HepG2 (cell line): Measurements from ENCODE around the gene C12orf42. TPM values are rescaled to one million over a fixed set of nuclear protein-coding genes. Genes with fewer than 3 reads are reported as not detected.

ENCODE experiments used
- ATAC-seq: fragments of 200-7000 bp; cut with Tn5 transposase; 3 replicates; pipeline ENCODE4 v1.9.1; 2020; ENCODE audit warnings: mild to moderate bottlenecking, moderate library complexity
- BruUV-seq: library from RNA; stranded (reverse); fragments of 400-500 nt; replicated peaks from 2 replicates; lab custom pipeline; 2021; lab: Mats Ljungman, UMichigan
- CTCF ChIA-PET: fragments of 300-600 bp; formaldehyde crosslinking; extraction: SDS; loops from one replicate; lab custom pipeline; 2021; ENCODE audit warnings: low total read pairs, inconsistent platforms, low intra/inter-chr PET ratio; lab: Yijun Ruan, JAX
- POLR2A ChIA-PET: fragments of 350-600 bp; sonication (Branson Sonifier 250); formaldehyde crosslinking; loops from one replicate; lab custom pipeline; 2020; ENCODE audit warnings: antibody characterized with exemption, inconsistent platforms; lab: Yijun Ruan, JAX
- DNase-seq: peaks from one replicate; pipeline ENCODE4 v3.0.0-alpha.2; 2015; ENCODE audit warnings: low spot score
- FAIRE-seq: peaks from 3 replicates; lab custom pipeline; 2011; peaks lifted over from hg19 to GRCh38; lab: Jason Lieb, UNC
- H2AFZ ChIP-seq: one replicate; pipeline ENCODE4 v1.6.1; 2011; ENCODE audit warnings: low read length, inconsistent platforms
- H3K27ac ChIP-seq: fragments of 300-600 bp; 3 replicates; pipeline ENCODE4 v1.8.0; 2011; ENCODE audit warnings: mixed run types, mild to moderate bottlenecking, mixed read lengths, low read length, inconsistent platforms; ENCODE audit not compliant: insufficient read depth; ENCODE audit errors: extremely low read length
- H3K27me3 ChIP-seq, 2 experiments: fragments of 200-600 bp in 1 of 2; 2 replicates in 1 of 2; 3 replicates in 1 of 2; pipeline versions ENCODE4 v1.6.0 to v1.8.0; 2011; ENCODE audit warnings: low read length in 2 of 2, mild to moderate bottlenecking in 2 of 2, moderate library complexity in 2 of 2, inconsistent platforms in 1 of 2; ENCODE audit not compliant: insufficient read depth in 2 of 2, control insufficient read depth in 1 of 2
- H3K36me3 ChIP-seq, 2 experiments: fragments of 200-600 bp in 1 of 2; replicated peaks in 1 of 2; 2 replicates in 1 of 2; 3 replicates in 1 of 2; pipeline versions ENCODE4 v1.5.1 to v1.8.0; 2011; ENCODE audit warnings: low read length in 2 of 2, inconsistent platforms in 1 of 2; ENCODE audit not compliant: insufficient read depth in 2 of 2, control insufficient read depth in 1 of 2
- H3K4me1 ChIP-seq: 2 replicates; pipeline ENCODE4 v1.5.1; 2012; ENCODE audit warnings: low read length, inconsistent platforms; ENCODE audit not compliant: insufficient read depth
- H3K4me2 ChIP-seq: 2 replicates; pipeline ENCODE4 v1.6.0; 2011; ENCODE audit warnings: low read depth, low read length, inconsistent platforms
- H3K4me3 ChIP-seq, 3 experiments: fragments of 200-600 bp in 1 of 3; sonication (generic), shearing (Covaris generic) in 1 of 3; replicated peaks in 1 of 3; 2 replicates each; pipeline ENCODE4 v1.5.1; 2011 to 2016; ENCODE audit warnings: low read length in 3 of 3, inconsistent platforms in 2 of 3, low read depth in 2 of 3, mild to moderate bottlenecking in 2 of 3, control low read depth in 1 of 3, mixed read lengths in 1 of 3; ENCODE audit not compliant: insufficient read depth in 1 of 3
- H3K79me2 ChIP-seq: one replicate; pipeline ENCODE4 v1.6.1; 2011; ENCODE audit warnings: low read length, inconsistent platforms; ENCODE audit not compliant: insufficient read depth
- H3K9ac ChIP-seq: 2 replicates; pipeline ENCODE4 v1.6.0; 2011; ENCODE audit warnings: mild to moderate bottlenecking, low read depth, low read length, inconsistent platforms; ENCODE audit not compliant: insufficient read depth
- H3K9me3 ChIP-seq: 2 replicates; pipeline ENCODE4 v1.5.1; 2012; ENCODE audit warnings: mild to moderate bottlenecking, low read length
- H4K20me1 ChIP-seq: 2 replicates; pipeline ENCODE4 v1.6.0; 2011; ENCODE audit warnings: inconsistent platforms, mild to moderate bottlenecking, low read length, moderate library complexity; ENCODE audit not compliant: insufficient read depth
- ADNP ChIP-seq: sonication (generic); formaldehyde crosslinking; IDR thresholded peaks from 2 replicates; pipeline ENCODE4 v1.4.0; 2020; ENCODE audit warnings: missing genetic modification reagents
- BCL6 ChIP-seq: IDR thresholded peaks from 2 replicates; pipeline ENCODE4 v1.6.1; 2016; ENCODE audit warnings: missing genetic modification reagents, missing compliant biosample characterization
- CEBPB ChIP-seq: IDR thresholded peaks from 2 replicates; pipeline ENCODE4 v1.6.1; 2011; ENCODE audit warnings: low read depth, low read length, improper control_type of control experiment, borderline replicate concordance
- DR1 ChIP-seq: sonication (generic); formaldehyde crosslinking; IDR thresholded peaks from 2 replicates; pipeline ENCODE4 v1.8.0; 2021; ENCODE audit warnings: mild to moderate bottlenecking, missing genetic modification reagents, inconsistent platforms
- MAX ChIP-seq: IDR thresholded peaks from 2 replicates; pipeline ENCODE4 v1.6.1; 2012; ENCODE audit warnings: inconsistent platforms
- RAD21 ChIP-seq: fragments of 450-650 bp; formaldehyde crosslinking; IDR thresholded peaks from 2 replicates; pipeline ENCODE4 v1.5.0; 2020; ENCODE audit warnings: mild to moderate bottlenecking
- RFX5 ChIP-seq: IDR thresholded peaks from 2 replicates; pipeline ENCODE4 v1.6.1; 2011; ENCODE audit warnings: low read depth, low read length, improper control_type of control experiment
- ZFP91 ChIP-seq: sonication (generic); formaldehyde crosslinking; IDR thresholded peaks from 2 replicates; pipeline ENCODE4 v1.9.0; 2022; ENCODE audit warnings: missing genetic modification reagents, mild to moderate bottlenecking, borderline replicate concordance
- ZNF383 ChIP-seq: sonication (generic); formaldehyde crosslinking; IDR thresholded peaks from 2 replicates; pipeline ENCODE4 v1.4.0; 2020; ENCODE audit warnings: missing genetic modification reagents, mild to moderate bottlenecking, borderline replicate concordance
- ZNF720 ChIP-seq: sonication (generic); formaldehyde crosslinking; IDR thresholded peaks from 2 replicates; pipeline ENCODE4 v1.4.0; 2020; ENCODE audit warnings: missing genetic modification reagents
- ZNF772 ChIP-seq: sonication (generic); formaldehyde crosslinking; IDR thresholded peaks from 2 replicates; pipeline ENCODE4 v1.5.0; 2020; ENCODE audit warnings: mild to moderate bottlenecking, missing genetic modification reagents
- WGBS: methylation state at CpG from one replicate; pipeline ENCODE4 v1.1.6; 2017; ENCODE audit warnings: low lambda C conversion rate; 5-methylcytosine and 5-hydroxymethylcytosine counted together
- in situ Hi-C: cut with HindIII; loops from 2 replicates; pipeline ENCODE4 v1.10.0; 2017; ENCODE audit warnings: low pct_unique_long_range_greater_than_20kb; ENCODE audit not compliant: extremely low pct_ligation_motif_present
- intact Hi-C: fragments of 100-400 bp; cut with micrococcal nuclease; formaldehyde crosslinking; loops from one replicate; pipeline ENCODE4 v1.10.0; 2022; ENCODE audit not compliant: unreplicated experiment
- polyA plus RNA-seq, 8 experiments: library from polyadenylated mRNA; depleted of rRNA in 3 of 8; stranded (reverse) in 7 of 8; unstranded in 1 of 8; fragments of >200 nt; fragmentation: Illumina TruSeq in 4 of 8; extraction: Trizol in 4 of 8; gene quantifications; 2 replicates each; pipeline versions ENCODE4 v1.2.1 to v1.2.3, GENCODE V29; 2011 to 2016; ENCODE audit warnings: low read depth in 4 of 8, missing spikeins in 1 of 8, mixed read lengths in 1 of 8; ENCODE audit not compliant: insufficient read depth in 1 of 8
- total RNA-seq, 5 experiments: library from RNA; depleted of rRNA; stranded (reverse); fragments of >200 nt; fragmentation: Illumina TruSeq; extraction: Trizol; gene quantifications; 2 replicates each; pipeline ENCODE4 v1.2.3, GENCODE V29; 2016; ENCODE audit warnings: low read depth in 1 of 5

C12orf42 gene
- total and polyA plus RNA-seq, 2 of the 13 experiments (the other 11 are each of a cell fraction or from before 2014, with no cell fraction given), result not detected

GRCh38 chr12:103469719-103470118 lies 26.0 kb downstream of the C12orf42 start:
- whole genome bisulfite sequencing, result 2% methylated on average over 5 of the region's 5 CpGs
- no peak for ATAC-seq
- CTCF ChIA-PET, result no interaction called here

More at GRCh38 chr12:103469719-103470118, 26.0 kb downstream of the C12orf42 start:
- FAIRE-seq (no peak), DNase-seq (no peak)
- intact Hi-C loops, result no loop called here
- no TSS peak for BruUV-seq
- TF ChIP-seq ZFP91 (CRISPR knock-in tag) (no peak), BCL6 (CRISPR knock-in tag) (no peak), RAD21 (CRISPR knock-in tag) (no peak), ZNF720 (CRISPR knock-in tag) (no peak), CEBPB (no peak), ADNP (CRISPR knock-in tag) (no peak), MAX (no peak), DR1 (no peak), RFX5 (no peak), ZNF383 (CRISPR knock-in tag) (no peak), ZNF772 (no peak)
- Histone ChIP-seq H3K9me3 (no peaks in the 10 kb centered on the region), H2AFZ (no peak overlapping the region), H4K20me1 (no peaks in the 10 kb centered on the region), H3K27me3 (no peaks in the 10 kb centered on the region), H3K36me3 (no peaks in the 10 kb centered on the region), H3K27ac (no peak overlapping the region), H3K4me1 (peaks cover 4% of the 10 kb centered on the region), H3K79me2 (no peaks in the 10 kb centered on the region), H3K4me2 (no peak overlapping the region), H3K9ac (no peak overlapping the region), H3K4me3 (no peak overlapping the region)
- POLR2A ChIA-PET, result no interaction called here
- in situ Hi-C loops, result no loop called here
